HL-60 (cell line): ENCODE measurements around the gene BCDIN3D.

Source experiments
- DNase-seq, 2 experiments: peaks; one replicate each; pipeline ENCODE4 v3.0.0-alpha.2; 2010 to 2020; ENCODE audit warnings: low read depth in 1 of 2, low spot score in 1 of 2
- H3K27ac ChIP-seq: fragments of 250-450 bp; sonication (Bioruptor Pico); replicated peaks from 2 replicates; pipeline ENCODE4 v1.5.1; 2020; ENCODE audit warnings: mild to moderate bottlenecking, moderate library complexity
- H3K27me3 ChIP-seq: fragments of 250-450 bp; sonication (Bioruptor Pico); 2 replicates; pipeline ENCODE4 v1.5.1; 2021; ENCODE audit warnings: mild to moderate bottlenecking, moderate library complexity; ENCODE audit not compliant: insufficient read depth, poor library complexity, severe bottlenecking
- H3K4me3 ChIP-seq: replicated peaks from 2 replicates; pipeline ENCODE4 v1.5.1; 2011; ENCODE audit warnings: mild to moderate bottlenecking, control low read depth, low read length; ENCODE audit not compliant: insufficient read depth
- GABPA ChIP-seq: IDR thresholded peaks from 2 replicates; pipeline ENCODE4 v1.6.1; 2012; ENCODE audit warnings: low read depth
- POLR2AphosphoS5 ChIP-seq: IDR thresholded peaks from 2 replicates; pipeline ENCODE4 v1.6.1; 2012; ENCODE audit warnings: low read depth
- SPI1 ChIP-seq: IDR thresholded peaks from 2 replicates; pipeline ENCODE4 v1.6.1; 2012; ENCODE audit warnings: low read depth, mild to moderate bottlenecking, borderline replicate concordance
- long read RNA-seq: library from polyadenylated mRNA; unstranded; transcript quantifications from one replicate; pipeline ENCODE4 v2.0.0, GENCODE V29; 2020
- TF ChIP-seq, protein P1 (sequence below): IDR thresholded peaks from 2 replicates; pipeline ENCODE4 v1.6.1; 2012; ENCODE audit warnings: low read depth; ENCODE audit not compliant: insufficient replicate concordance
- TF ChIP-seq, protein P2 (sequence below): IDR thresholded peaks from one replicate; pipeline ENCODE4 v1.5.1; 2011; ENCODE audit warnings: low read length, control low read depth, inconsistent platforms; ENCODE audit not compliant: insufficient read depth

The BCDIN3D gene, protein sequence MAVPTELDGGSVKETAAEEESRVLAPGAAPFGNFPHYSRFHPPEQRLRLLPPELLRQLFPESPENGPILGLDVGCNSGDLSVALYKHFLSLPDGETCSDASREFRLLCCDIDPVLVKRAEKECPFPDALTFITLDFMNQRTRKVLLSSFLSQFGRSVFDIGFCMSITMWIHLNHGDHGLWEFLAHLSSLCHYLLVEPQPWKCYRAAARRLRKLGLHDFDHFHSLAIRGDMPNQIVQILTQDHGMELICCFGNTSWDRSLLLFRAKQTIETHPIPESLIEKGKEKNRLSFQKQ
- long read RNA-seq, transcript BCDIN3D-201 (2 exons, 3,253 nt) = major isoform, 21 of 23 reads
- long read RNA-seq, partial matches to known transcripts = 0 of 23 reads
- long read RNA-seq, other reads (novel, unspliced or antisense) = 2 of 23 reads

DNA sequence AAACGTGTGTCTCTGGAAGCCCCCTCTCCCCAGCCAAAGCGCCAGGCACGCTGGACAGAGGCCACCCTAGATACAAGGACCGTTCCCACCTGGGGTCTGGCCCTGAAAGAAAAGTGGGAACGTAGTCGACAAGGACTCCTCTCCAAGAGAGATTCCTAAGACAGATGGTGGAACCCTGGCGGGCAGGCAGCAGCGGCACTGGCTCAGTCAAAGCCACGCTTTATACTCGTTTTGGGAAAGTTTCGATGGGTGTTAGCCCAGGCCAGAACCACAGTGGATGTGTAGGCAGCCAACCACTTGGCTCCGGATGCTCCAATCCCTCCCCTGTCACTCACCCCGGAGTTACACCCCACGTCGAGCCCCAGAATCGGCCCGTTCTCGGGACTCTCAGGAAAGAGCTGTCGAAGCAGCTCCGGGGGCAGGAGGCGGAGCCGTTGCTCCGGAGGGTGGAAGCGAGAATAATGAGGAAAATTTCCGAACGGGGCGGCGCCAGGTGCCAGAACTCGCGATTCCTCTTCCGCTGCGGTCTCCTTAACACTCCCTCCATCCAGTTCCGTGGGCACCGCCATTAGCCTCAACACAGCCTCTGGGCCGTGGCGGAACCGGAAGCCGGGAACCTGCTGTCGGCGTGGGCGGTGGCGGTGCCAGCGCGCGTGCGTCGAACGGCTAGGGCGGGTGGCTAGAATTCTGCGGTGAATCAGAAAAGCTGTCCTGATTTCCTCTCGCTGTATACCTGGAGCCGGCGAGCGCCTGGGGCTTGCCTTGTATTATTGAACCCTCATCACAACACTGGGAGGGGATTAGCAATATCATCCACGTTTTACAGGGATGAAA is at the start of gene BCDIN3D:
BCDIN3D (minus strand) TSS at position 588 of the 834 bp plus-strand sequence; CDS start at position 569, 19 bp downstream.
- peak within 1 kb of the TSS; percentile 87 for H3K4me3 ChIP-seq
- H3K27me3 ChIP-seq = no peaks in the 10 kb centered on the region
- H3K27ac ChIP-seq = peak within 1 kb of the TSS; percentile 82
- TF ChIP-seq, protein P1, sequence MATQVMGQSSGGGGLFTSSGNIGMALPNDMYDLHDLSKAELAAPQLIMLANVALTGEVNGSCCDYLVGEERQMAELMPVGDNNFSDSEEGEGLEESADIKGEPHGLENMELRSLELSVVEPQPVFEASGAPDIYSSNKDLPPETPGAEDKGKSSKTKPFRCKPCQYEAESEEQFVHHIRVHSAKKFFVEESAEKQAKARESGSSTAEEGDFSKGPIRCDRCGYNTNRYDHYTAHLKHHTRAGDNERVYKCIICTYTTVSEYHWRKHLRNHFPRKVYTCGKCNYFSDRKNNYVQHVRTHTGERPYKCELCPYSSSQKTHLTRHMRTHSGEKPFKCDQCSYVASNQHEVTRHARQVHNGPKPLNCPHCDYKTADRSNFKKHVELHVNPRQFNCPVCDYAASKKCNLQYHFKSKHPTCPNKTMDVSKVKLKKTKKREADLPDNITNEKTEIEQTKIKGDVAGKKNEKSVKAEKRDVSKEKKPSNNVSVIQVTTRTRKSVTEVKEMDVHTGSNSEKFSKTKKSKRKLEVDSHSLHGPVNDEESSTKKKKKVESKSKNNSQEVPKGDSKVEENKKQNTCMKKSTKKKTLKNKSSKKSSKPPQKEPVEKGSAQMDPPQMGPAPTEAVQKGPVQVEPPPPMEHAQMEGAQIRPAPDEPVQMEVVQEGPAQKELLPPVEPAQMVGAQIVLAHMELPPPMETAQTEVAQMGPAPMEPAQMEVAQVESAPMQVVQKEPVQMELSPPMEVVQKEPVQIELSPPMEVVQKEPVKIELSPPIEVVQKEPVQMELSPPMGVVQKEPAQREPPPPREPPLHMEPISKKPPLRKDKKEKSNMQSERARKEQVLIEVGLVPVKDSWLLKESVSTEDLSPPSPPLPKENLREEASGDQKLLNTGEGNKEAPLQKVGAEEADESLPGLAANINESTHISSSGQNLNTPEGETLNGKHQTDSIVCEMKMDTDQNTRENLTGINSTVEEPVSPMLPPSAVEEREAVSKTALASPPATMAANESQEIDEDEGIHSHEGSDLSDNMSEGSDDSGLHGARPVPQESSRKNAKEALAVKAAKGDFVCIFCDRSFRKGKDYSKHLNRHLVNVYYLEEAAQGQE = peak; percentile 50
- TF ChIP-seq SPI1 (peak; percentile 61; the same call in 1 of the 2 replicates), POLR2AphosphoS5 (peak; percentile 91), GABPA (peak; percentile 83)
- TF ChIP-seq, protein P2, sequence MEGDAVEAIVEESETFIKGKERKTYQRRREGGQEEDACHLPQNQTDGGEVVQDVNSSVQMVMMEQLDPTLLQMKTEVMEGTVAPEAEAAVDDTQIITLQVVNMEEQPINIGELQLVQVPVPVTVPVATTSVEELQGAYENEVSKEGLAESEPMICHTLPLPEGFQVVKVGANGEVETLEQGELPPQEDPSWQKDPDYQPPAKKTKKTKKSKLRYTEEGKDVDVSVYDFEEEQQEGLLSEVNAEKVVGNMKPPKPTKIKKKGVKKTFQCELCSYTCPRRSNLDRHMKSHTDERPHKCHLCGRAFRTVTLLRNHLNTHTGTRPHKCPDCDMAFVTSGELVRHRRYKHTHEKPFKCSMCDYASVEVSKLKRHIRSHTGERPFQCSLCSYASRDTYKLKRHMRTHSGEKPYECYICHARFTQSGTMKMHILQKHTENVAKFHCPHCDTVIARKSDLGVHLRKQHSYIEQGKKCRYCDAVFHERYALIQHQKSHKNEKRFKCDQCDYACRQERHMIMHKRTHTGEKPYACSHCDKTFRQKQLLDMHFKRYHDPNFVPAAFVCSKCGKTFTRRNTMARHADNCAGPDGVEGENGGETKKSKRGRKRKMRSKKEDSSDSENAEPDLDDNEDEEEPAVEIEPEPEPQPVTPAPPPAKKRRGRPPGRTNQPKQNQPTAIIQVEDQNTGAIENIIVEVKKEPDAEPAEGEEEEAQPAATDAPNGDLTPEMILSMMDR = no peak
- DNase-seq = peak; percentile 88 to 94

DNA sequence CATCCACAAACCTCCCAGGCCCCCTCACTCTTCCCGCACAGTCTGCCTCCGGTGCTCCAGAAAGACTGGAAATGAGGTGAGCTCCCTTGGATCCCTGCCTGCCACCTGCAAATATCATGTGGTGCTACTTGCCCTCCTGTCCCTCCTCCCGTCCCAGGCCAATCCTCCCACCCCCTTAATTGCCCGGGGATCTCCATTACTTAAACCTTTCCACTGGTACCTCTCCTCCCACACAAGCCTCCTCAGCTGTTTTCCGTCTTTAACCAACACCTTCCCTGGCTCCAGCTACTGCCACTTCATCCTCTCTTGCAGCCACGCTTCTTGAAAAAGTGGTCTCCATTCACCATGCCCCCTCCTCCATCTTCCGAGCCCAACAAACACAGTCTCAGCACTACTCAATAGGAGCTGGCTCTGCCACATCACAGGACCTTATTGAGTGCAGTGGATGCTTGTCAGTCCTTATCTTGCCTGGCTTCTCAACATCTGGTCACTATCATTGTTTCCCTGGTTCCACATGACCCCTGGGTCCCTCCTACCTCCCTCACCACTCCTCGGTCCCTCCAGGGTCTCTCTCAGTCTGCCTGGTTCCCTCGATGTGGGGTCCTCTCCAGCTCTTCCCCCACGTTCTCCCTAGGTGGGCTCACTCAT is 49.3 kb upstream of the BCDIN3D start:
- Histone ChIP-seq H3K27ac (no peak overlapping the region), H3K4me3 (no peak overlapping the region), H3K27me3 (no peaks in the 10 kb centered on the region)
- TF ChIP-seq, protein P2 = no peak
- no peak for TF ChIP-seq GABPA
- TF ChIP-seq, protein P1 = no peak
- TF ChIP-seq POLR2AphosphoS5 = no peak
- TF ChIP-seq SPI1 = no peak
- DNase-seq = no peak

DNA sequence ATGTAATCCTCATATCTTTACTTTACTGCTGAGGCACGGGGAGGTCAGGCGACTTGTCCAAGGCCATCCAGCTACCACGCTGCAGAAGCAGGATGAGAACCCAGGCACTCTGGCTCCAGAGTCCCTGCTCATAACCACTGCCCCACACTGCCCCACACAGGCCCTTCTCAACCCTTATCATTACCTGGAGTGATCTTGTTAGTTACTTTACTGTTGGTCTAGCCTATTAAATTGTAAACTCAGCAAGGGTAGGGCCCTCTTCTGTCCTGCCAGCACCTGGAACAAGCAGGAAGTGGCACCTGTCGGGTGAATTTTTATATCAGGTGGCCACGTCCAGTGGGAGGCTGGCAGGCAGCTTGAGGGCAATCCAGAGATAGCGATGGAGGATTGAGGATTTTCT is 48.6 kb upstream of the BCDIN3D start:
- DNase-seq = no peak
- Histone ChIP-seq H3K4me3 (no peak overlapping the region), H3K27ac (no peak overlapping the region), H3K27me3 (no peaks in the 10 kb centered on the region)
- TF ChIP-seq, protein P1 = no peak
- no peak for TF ChIP-seq POLR2AphosphoS5
- TF ChIP-seq, protein P2 = no peak
- no peak for TF ChIP-seq SPI1
- no peak for TF ChIP-seq GABPA
